ENCODE data around the gene KIF5B.

Gene KIF5B

DNA sequence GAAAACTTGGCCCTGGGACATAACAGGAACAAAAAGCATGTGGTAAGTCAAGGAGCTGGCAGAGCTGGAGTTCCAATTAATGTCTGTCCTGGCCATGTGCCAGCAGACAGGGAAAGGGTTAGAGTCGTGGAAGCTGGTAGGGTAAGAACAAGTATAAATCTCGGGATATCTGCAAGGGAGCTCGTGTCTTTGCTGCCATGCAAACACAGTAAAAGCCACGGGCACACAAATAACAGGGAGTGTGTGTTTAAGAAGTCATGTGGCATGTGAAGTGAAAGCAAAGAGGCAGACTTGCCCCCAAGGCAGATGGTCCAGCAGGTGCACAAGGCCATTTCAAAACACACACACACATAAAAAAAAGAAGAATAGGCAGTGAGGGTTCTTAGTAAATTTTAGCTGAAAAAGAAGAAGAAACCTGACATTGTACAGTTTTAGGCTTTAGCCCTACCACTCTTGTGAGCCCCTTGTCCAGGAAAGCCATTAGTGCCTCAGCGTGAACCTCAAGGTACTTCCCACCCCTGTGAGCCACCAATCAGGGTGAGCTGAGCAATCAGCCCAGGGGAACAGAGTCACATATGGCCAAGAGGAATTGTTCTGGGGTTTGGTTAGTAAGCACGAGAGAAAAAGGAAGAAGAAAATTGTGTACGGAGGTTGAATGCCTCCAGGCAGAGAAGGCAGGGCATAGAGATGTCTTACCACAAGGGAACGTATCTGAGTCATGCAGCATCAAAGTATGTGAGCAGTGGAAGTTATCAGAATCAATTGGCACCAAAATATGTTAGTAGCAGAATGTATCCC is 94.7 kb downstream of the KIF5B start:
- Histone ChIP-seq H3K27me3 (ENCODE audit: insufficient read depth, low read length) (no peaks in the 10 kb centered on the region), H3K4me3 (ENCODE audit: low read length) (no peak overlapping the region), H3K4me1 (ENCODE audit: insufficient read depth, low read length) (no peaks in the 10 kb centered on the region), H3K9me3 (ENCODE audit: low read length) (no peaks in the 10 kb centered on the region), H2AFZ (ENCODE audit: low read depth, low read length) (no peak overlapping the region), H3K36me3 (ENCODE audit: insufficient read depth, low read length) (no peaks in the 10 kb centered on the region)

DNA sequence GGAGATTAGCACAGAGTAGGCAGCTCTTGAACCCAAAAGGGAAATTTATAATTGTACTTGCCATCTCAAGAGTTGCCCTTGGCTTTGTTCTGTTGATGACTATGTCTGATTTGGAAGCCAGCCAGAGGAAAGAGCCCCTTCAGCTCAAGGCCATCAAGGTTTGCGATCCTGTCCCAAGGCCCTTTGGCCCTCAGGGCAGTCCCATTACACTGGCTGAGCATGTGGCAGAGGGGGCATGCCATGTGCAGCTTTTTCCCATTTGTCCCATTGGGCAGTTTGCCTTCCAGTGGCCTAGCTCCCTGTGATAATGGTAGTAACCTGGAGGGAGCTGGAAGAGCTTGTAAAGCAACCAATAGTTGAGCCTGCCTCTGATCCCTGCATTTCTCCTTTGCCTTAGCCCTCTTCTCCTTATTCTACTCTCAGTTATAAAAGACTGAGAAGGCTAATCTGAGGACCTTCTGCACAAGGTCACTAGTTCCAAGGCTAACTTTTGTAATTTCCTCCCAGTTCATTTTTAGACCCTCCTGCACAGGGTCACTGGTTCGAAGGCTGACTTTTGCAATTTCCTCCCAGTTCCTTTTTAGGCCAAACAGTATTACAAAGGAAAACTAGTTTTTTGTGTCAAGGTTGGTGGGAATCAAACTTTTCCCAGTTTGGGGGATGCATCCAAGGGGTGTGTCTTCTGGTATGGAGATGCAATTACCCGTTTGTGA is 96.6 kb downstream of the KIF5B start:
- H3K36me3 ChIP-seq (ENCODE audit: insufficient read depth, low read length) = no peaks in the 10 kb centered on the region
- peaks cover 4% of the 10 kb centered on the region for H3K9me3 ChIP-seq (ENCODE audit: low read length)
- no peak overlapping the region for H3K4me3 ChIP-seq (ENCODE audit: low read length)
- H2AFZ ChIP-seq (ENCODE audit: low read depth, low read length) = no peak overlapping the region
- H3K4me1 ChIP-seq (ENCODE audit: insufficient read depth, low read length) = no peaks in the 10 kb centered on the region
- H3K27me3 ChIP-seq (ENCODE audit: insufficient read depth, low read length) = no peaks in the 10 kb centered on the region
